SK-N-SH (cell line): Measurements from ENCODE around the gene OCSTAMP. TPM values are rescaled to one million over a fixed set of nuclear protein-coding genes. Genes with fewer than 3 reads are reported as not detected.

Experiments
- CTCF ChIA-PET: fragments of 300-600, 350-600 bp; formaldehyde crosslinking; extraction: SDS; loops from one replicate; lab custom pipeline; 2021; lab: Yijun Ruan, JAX
- POLR2A ChIA-PET: fragments of 350-600 bp; sonication (Branson Sonifier 250); formaldehyde crosslinking; extraction: SDS; loops from one replicate; lab custom pipeline; 2020; ENCODE audit warnings: antibody characterized with exemption, inconsistent platforms; lab: Yijun Ruan, JAX
- DNase-seq: peaks from one replicate; pipeline ENCODE4 v3.0.0; 2012
- H2AFZ ChIP-seq: fragments of 200-600 bp; sonication (generic); 2 replicates; pipeline ENCODE4 v1.8.1; 2016; ENCODE audit warnings: antibody characterized with exemption, mild to moderate bottlenecking, low read depth
- H3F3A ChIP-seq: fragments of 200-600 bp; sonication (generic); replicated peaks from 2 replicates; pipeline ENCODE3; 2016; ENCODE audit warnings: antibody characterized with exemption, mild to moderate bottlenecking; ENCODE audit not compliant: insufficient read depth
- H3K27ac ChIP-seq, 2 experiments: fragments of 200-500 bp in 1 of 2; fragments of 200-600 bp in 1 of 2; sonication (Bioruptor generic) in 1 of 2; sonication (generic), shearing (Covaris generic) in 1 of 2; 2 replicates each; pipeline versions ENCODE4 v1.5.1 to v1.6.1; 2014 to 2016; ENCODE audit warnings: low read depth in 2 of 2, inconsistent platforms in 1 of 2, low read length in 1 of 2, mild to moderate bottlenecking in 1 of 2, mixed read lengths in 1 of 2
- H3K27me3 ChIP-seq: fragments of 200-600 bp; sonication (generic), shearing (Covaris generic); 2 replicates; pipeline ENCODE4 v1.6.1; 2016; ENCODE audit warnings: mixed run types; ENCODE audit not compliant: insufficient read depth
- H3K36me3 ChIP-seq, 2 experiments: fragments of 200-500 bp in 1 of 2; fragments of 200-600 bp in 1 of 2; sonication (Bioruptor generic) in 1 of 2; sonication (generic) in 1 of 2; replicated peaks in 1 of 2; 2 replicates each; pipeline versions ENCODE3 to v1.5.1; 2014 to 2016; ENCODE audit warnings: low read length in 1 of 2, mild to moderate bottlenecking in 1 of 2; ENCODE audit not compliant: insufficient read depth in 2 of 2, control insufficient read depth in 1 of 2
- H3K4me1 ChIP-seq, 2 experiments: fragments of 200-500 bp in 1 of 2; fragments of 200-600 bp in 1 of 2; sonication (Bioruptor generic) in 1 of 2; sonication (generic), shearing (Covaris generic) in 1 of 2; 2 replicates each; pipeline versions ENCODE4 v1.5.1 to v1.6.1; 2014 to 2016; ENCODE audit warnings: low read depth in 1 of 2, low read length in 1 of 2, mixed run types in 1 of 2; ENCODE audit not compliant: insufficient read depth in 2 of 2, control insufficient read depth in 1 of 2
- H3K4me2 ChIP-seq: fragments of 200-600 bp; sonication (generic), shearing (Covaris generic); 2 replicates; pipeline ENCODE4 v1.6.1; 2017; ENCODE audit warnings: mixed run types
- H3K4me3 ChIP-seq, 2 experiments: fragments of 200-500 bp in 1 of 2; fragments of 200-600 bp in 1 of 2; sonication (Bioruptor generic) in 1 of 2; sonication (generic), shearing (Covaris generic) in 1 of 2; 2 replicates each; pipeline versions ENCODE4 v1.5.1 to v1.8.1; 2014 to 2016; ENCODE audit warnings: low read depth in 2 of 2, inconsistent platforms in 1 of 2, low read length in 1 of 2, mild to moderate bottlenecking in 1 of 2, mixed read lengths in 1 of 2, moderate library complexity in 1 of 2
- H3K79me2 ChIP-seq: fragments of 200-600 bp; sonication (generic); 2 replicates; pipeline ENCODE4 v1.8.1; 2017; ENCODE audit warnings: mild to moderate bottlenecking; ENCODE audit not compliant: insufficient read depth
- H3K9ac ChIP-seq: fragments of 200-600 bp; sonication (generic); 2 replicates; pipeline ENCODE4 v1.6.1; 2017; ENCODE audit warnings: mixed run types
- H3K9me2 ChIP-seq: fragments of 200-600 bp; sonication (generic); 2 replicates; pipeline ENCODE4 v1.6.1; 2017; ENCODE audit warnings: mixed run types
- H3K9me3 ChIP-seq: fragments of 200-600 bp; sonication (generic); 2 replicates; pipeline ENCODE4 v1.6.1; 2017; ENCODE audit warnings: mixed run types, mild to moderate bottlenecking, moderate library complexity
- H4K20me1 ChIP-seq: fragments of 200-600 bp; sonication (generic); 2 replicates; pipeline ENCODE4 v1.6.1; 2017; ENCODE audit warnings: mild to moderate bottlenecking, mixed run types; ENCODE audit not compliant: insufficient read depth
- CHD2 ChIP-seq: fragments of 150-350 bp; IDR thresholded peaks from 2 replicates; pipeline ENCODE4 v1.6.1; 2018; ENCODE audit warnings: low read length; ENCODE audit not compliant: partially characterized antibody
- FOSL2 ChIP-seq: IDR thresholded peaks from 2 replicates; pipeline ENCODE4 v1.4.0; 2012; ENCODE audit warnings: low read depth, mild to moderate bottlenecking, moderate library complexity, borderline replicate concordance
- FOXM1 ChIP-seq: IDR thresholded peaks from 2 replicates; pipeline ENCODE4 v1.4.0; 2012; ENCODE audit warnings: low read depth, mild to moderate bottlenecking
- GABPA ChIP-seq: IDR thresholded peaks from 2 replicates; pipeline ENCODE4 v1.4.0; 2012; ENCODE audit warnings: low read depth, mild to moderate bottlenecking
- JUND ChIP-seq: IDR thresholded peaks from 2 replicates; pipeline ENCODE4 v1.4.0; 2012
- NFIC ChIP-seq: IDR thresholded peaks from 2 replicates; pipeline ENCODE4 v1.4.0; 2012; ENCODE audit warnings: borderline replicate concordance
- NRF1 ChIP-seq: IDR thresholded peaks from 2 replicates; pipeline ENCODE4 v1.6.1; 2012; ENCODE audit warnings: low read depth, mild to moderate bottlenecking, low read length
- PBX3 ChIP-seq: IDR thresholded peaks from 2 replicates; pipeline ENCODE4; 2012
- POLR2AphosphoS5 ChIP-seq: IDR thresholded peaks from 2 replicates; pipeline ENCODE4 v1.6.1; 2012; ENCODE audit warnings: low read depth, low read length
- RFX5 ChIP-seq: IDR thresholded peaks from 2 replicates; pipeline ENCODE4 v1.6.1; 2012; ENCODE audit warnings: mild to moderate bottlenecking, improper control_type of control experiment, low read length
- TEAD4 ChIP-seq: IDR thresholded peaks from 2 replicates; pipeline ENCODE4 v1.4.0; 2012; ENCODE audit warnings: mild to moderate bottlenecking, borderline replicate concordance; ENCODE audit not compliant: insufficient read depth
- USF1 ChIP-seq: IDR thresholded peaks from 2 replicates; pipeline ENCODE4 v1.4.0; 2012; ENCODE audit warnings: low read depth, borderline replicate concordance
- WGBS: methylation state at CpG from one replicate; pipeline ENCODE4 v1.1.6; 2017; ENCODE audit warnings: low lambda C conversion rate; 5-methylcytosine and 5-hydroxymethylcytosine counted together
- polyA plus RNA-seq, 3 experiments: library from polyadenylated mRNA; depleted of rRNA; stranded (reverse); fragments of >200 nt; gene quantifications; 2 replicates each; pipeline ENCODE4 v1.2.3, GENCODE V29; 2012
- TF ChIP-seq, protein P1 (sequence below): fragments of 150-350 bp; IDR thresholded peaks from 2 replicates; pipeline ENCODE4 v1.6.1; 2017; ENCODE audit warnings: antibody characterized with exemption, low read length, low read depth, borderline replicate concordance
- TF ChIP-seq, protein P2 (sequence below): IDR thresholded peaks from 2 replicates; pipeline ENCODE4 v1.4.0; 2012; ENCODE audit warnings: low read depth, borderline replicate concordance
- TF ChIP-seq, protein P3 (sequence below): fragments of 200-600 bp; sonication (generic); IDR thresholded peaks from 2 replicates; pipeline ENCODE4 v1.6.1; 2017; ENCODE audit warnings: antibody characterized with exemption, mild to moderate bottlenecking, moderate library complexity
- TF ChIP-seq, protein P4 (sequence below): fragments of 150-350 bp; IDR thresholded peaks from 2 replicates; pipeline ENCODE4 v1.6.1; 2016; ENCODE audit warnings: mild to moderate bottlenecking, low read depth, low read length

OCSTAMP gene
- polyA plus RNA-seq, 1 of the 3 experiments (the other 2 are of a cell fraction): not detected

DNA sequence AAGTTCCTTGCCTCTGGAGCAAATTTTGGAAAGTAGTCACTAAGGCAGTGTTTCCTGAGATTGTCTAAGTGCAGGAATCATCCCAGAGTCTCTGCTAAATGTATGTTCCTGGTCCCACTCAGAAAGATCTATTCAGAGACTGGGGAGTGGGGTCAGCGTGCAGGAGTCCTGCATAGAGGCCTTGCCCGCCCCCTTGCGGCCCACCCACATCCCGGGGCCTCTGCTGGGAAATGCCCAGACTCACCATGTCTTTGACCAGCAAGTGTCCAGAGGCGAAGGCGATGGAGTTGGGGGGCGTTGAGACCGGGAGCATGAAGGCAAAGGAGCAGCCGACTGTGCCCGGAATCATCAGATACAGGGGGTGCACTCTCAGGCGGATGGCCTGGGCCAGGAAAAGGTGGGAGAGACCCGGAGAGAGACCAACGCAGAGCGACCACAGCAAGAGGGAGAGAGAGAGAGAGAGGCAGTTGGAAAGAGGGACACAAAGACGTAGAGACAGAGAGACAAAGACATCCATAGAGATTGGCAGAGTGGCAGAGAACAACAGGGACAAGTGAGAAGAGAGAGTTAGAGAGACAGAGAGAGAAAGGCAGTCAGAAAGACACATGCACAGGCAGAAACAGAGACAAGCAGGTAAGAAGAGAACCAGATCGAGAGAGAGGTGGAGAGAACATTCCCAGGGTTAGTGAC is 12.9 kb upstream of the OCSTAMP start:
- Histone ChIP-seq H3F3A (no peaks in the 10 kb centered on the region), H3K9me3 (no peaks in the 10 kb centered on the region), H3K9ac (no peak overlapping the region), H3K4me2 (no peak overlapping the region), H3K79me2 (no peaks in the 10 kb centered on the region), H4K20me1 (no peaks in the 10 kb centered on the region), H3K27ac (no peak overlapping the region), H3K4me3 (no peak overlapping the region), H3K36me3 (no peaks in the 10 kb centered on the region), H3K9me2 (no peaks in the 10 kb centered on the region), H3K27me3 (no peaks in the 10 kb centered on the region), H3K4me1 (peaks cover 0 to 17% of the 10 kb centered on the region in 2 experiments; a peak in 1 of 4 replicates)
- DNase-seq: no peak
- POLR2A ChIA-PET: no interaction called here
- no peak for TF ChIP-seq FOXM1
- TF ChIP-seq, protein P1, sequence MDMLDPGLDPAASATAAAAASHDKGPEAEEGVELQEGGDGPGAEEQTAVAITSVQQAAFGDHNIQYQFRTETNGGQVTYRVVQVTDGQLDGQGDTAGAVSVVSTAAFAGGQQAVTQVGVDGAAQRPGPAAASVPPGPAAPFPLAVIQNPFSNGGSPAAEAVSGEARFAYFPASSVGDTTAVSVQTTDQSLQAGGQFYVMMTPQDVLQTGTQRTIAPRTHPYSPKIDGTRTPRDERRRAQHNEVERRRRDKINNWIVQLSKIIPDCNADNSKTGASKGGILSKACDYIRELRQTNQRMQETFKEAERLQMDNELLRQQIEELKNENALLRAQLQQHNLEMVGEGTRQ: no peak
- no peak for TF ChIP-seq GABPA
- TF ChIP-seq JUND: no peak
- TF ChIP-seq, protein P2, sequence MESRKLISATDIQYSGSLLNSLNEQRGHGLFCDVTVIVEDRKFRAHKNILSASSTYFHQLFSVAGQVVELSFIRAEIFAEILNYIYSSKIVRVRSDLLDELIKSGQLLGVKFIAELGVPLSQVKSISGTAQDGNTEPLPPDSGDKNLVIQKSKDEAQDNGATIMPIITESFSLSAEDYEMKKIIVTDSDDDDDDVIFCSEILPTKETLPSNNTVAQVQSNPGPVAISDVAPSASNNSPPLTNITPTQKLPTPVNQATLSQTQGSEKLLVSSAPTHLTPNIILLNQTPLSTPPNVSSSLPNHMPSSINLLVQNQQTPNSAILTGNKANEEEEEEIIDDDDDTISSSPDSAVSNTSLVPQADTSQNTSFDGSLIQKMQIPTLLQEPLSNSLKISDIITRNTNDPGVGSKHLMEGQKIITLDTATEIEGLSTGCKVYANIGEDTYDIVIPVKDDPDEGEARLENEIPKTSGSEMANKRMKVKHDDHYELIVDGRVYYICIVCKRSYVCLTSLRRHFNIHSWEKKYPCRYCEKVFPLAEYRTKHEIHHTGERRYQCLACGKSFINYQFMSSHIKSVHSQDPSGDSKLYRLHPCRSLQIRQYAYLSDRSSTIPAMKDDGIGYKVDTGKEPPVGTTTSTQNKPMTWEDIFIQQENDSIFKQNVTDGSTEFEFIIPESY: no peak
- no peak for TF ChIP-seq CHD2
- TF ChIP-seq TEAD4: no peak
- no peak for TF ChIP-seq NFIC
- TF ChIP-seq NRF1: no peak
- no peak for TF ChIP-seq PBX3
- TF ChIP-seq RFX5: no peak
- TF ChIP-seq, protein P3, sequence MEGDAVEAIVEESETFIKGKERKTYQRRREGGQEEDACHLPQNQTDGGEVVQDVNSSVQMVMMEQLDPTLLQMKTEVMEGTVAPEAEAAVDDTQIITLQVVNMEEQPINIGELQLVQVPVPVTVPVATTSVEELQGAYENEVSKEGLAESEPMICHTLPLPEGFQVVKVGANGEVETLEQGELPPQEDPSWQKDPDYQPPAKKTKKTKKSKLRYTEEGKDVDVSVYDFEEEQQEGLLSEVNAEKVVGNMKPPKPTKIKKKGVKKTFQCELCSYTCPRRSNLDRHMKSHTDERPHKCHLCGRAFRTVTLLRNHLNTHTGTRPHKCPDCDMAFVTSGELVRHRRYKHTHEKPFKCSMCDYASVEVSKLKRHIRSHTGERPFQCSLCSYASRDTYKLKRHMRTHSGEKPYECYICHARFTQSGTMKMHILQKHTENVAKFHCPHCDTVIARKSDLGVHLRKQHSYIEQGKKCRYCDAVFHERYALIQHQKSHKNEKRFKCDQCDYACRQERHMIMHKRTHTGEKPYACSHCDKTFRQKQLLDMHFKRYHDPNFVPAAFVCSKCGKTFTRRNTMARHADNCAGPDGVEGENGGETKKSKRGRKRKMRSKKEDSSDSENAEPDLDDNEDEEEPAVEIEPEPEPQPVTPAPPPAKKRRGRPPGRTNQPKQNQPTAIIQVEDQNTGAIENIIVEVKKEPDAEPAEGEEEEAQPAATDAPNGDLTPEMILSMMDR: no peak
- TF ChIP-seq, protein P4, sequence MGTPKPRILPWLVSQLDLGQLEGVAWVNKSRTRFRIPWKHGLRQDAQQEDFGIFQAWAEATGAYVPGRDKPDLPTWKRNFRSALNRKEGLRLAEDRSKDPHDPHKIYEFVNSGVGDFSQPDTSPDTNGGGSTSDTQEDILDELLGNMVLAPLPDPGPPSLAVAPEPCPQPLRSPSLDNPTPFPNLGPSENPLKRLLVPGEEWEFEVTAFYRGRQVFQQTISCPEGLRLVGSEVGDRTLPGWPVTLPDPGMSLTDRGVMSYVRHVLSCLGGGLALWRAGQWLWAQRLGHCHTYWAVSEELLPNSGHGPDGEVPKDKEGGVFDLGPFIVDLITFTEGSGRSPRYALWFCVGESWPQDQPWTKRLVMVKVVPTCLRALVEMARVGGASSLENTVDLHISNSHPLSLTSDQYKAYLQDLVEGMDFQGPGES: no peak
- TF ChIP-seq POLR2AphosphoS5: no peak
- no peak for TF ChIP-seq FOSL2
- no peak for TF ChIP-seq USF1
- TF ChIP-seq, all 33 proteins: peak for 0
- no peak overlapping the region for H2AFZ ChIP-seq
- CTCF ChIA-PET: interaction anchor here (0.7 to 9.0 kb wide), 17 partner anchors 9 to 125 kb away, joined by 3 to 102 read pairs (median 7); partner anchors contain the start of genes OCSTAMP and TP53RK
- 67% methylated on average over 15 of the region's 16 CpGs for WGBS
